Neural progenitor cell (in vitro differentiated cells): Measurements from ENCODE around the gene SPRR4. TPM values are rescaled to one million over a fixed set of nuclear protein-coding genes. Genes with fewer than 3 reads are reported as not detected.

ENCODE experiments used
- DNase-seq: peaks from one replicate; pipeline ENCODE4 v3.0.0-alpha.2; 2016; ENCODE audit warnings: low spot score
- H2AFZ ChIP-seq: fragments of 200-600 bp; sonication (generic); replicated peaks from 2 replicates; pipeline ENCODE4 v1.6.1; 2016; ENCODE audit warnings: antibody characterized with exemption
- H3F3A ChIP-seq: fragments of 200-600 bp; sonication (generic); 2 replicates; pipeline ENCODE4 v1.6.1; 2016; ENCODE audit warnings: antibody characterized with exemption, low read depth
- H3K27ac ChIP-seq: fragments of 200-600 bp; sonication (generic); 2 replicates; pipeline ENCODE4 v1.5.1; 2016; ENCODE audit warnings: mild to moderate bottlenecking
- H3K27me3 ChIP-seq: fragments of 200-600 bp; sonication (generic); 2 replicates; pipeline ENCODE4 v1.6.1; 2016; ENCODE audit warnings: mild to moderate bottlenecking, moderate library complexity
- H3K36me3 ChIP-seq: fragments of 200-600 bp; sonication (generic); 2 replicates; pipeline ENCODE4 v1.5.1; 2016
- H3K4me1 ChIP-seq: fragments of 200-600 bp; sonication (generic); 2 replicates; pipeline ENCODE4 v1.6.1; 2016; ENCODE audit warnings: mixed run types
- H3K4me2 ChIP-seq: fragments of 200-600 bp; sonication (generic); 2 replicates; pipeline ENCODE4 v1.6.1; 2016
- H3K4me3 ChIP-seq: fragments of 200-600 bp; sonication (generic); 2 replicates; pipeline ENCODE4 v1.5.1; 2016
- H3K79me2 ChIP-seq: fragments of 200-600 bp; sonication (generic); 2 replicates; pipeline ENCODE4 v1.6.1; 2016; ENCODE audit warnings: low read depth
- H3K9ac ChIP-seq: fragments of 200-600 bp; sonication (generic); 2 replicates; pipeline ENCODE4 v1.6.1; 2016
- H3K9me3 ChIP-seq: fragments of 200-600 bp; sonication (generic); 2 replicates; pipeline ENCODE4 v1.5.1; 2016; ENCODE audit warnings: low read depth
- H4K20me1 ChIP-seq: fragments of 200-600 bp; sonication (generic); 2 replicates; pipeline ENCODE4 v1.6.1; 2016; ENCODE audit warnings: low read depth
- H3K27ac Mint-ChIP-seq: 3 replicates; pipeline ENCODE4 v1.8.0; 2021; ENCODE audit warnings: mixed read lengths
- H3K27me3 Mint-ChIP-seq: 2 replicates; pipeline ENCODE4 v1.8.0; 2022; ENCODE audit warnings: low read depth, mild to moderate bottlenecking, inconsistent platforms, moderate library complexity, mixed read lengths; ENCODE audit not compliant: insufficient read depth
- H3K36me3 Mint-ChIP-seq: 3 replicates; pipeline ENCODE4 v1.8.0; 2021; ENCODE audit warnings: mixed read lengths
- H3K4me1 Mint-ChIP-seq: 3 replicates; pipeline ENCODE4 v1.8.0; 2021; ENCODE audit warnings: mixed read lengths
- H3K4me3 Mint-ChIP-seq: 3 replicates; pipeline ENCODE4 v1.8.0; 2021; ENCODE audit warnings: mild to moderate bottlenecking, moderate library complexity, mixed read lengths
- H3K9me3 Mint-ChIP-seq: 3 replicates; pipeline ENCODE4 v1.8.0; 2020; ENCODE audit warnings: mixed read lengths
- CTCF ChIP-seq: fragments of 200-600 bp; sonication (generic); IDR thresholded peaks from 2 replicates; pipeline ENCODE4 v1.5.1; 2017; ENCODE audit warnings: antibody characterized with exemption, mild to moderate bottlenecking
- EZH2 ChIP-seq: fragments of 200-600 bp; sonication (generic); IDR thresholded peaks from 2 replicates; pipeline ENCODE4 v1.6.1; 2017; ENCODE audit warnings: antibody characterized with exemption, mild to moderate bottlenecking, moderate library complexity
- EZH2phosphoT487 ChIP-seq: fragments of 200-600 bp; sonication (generic); IDR thresholded peaks from 2 replicates; pipeline ENCODE4 v1.6.1; 2017; ENCODE audit warnings: antibody characterized with exemption
- total RNA-seq: library from RNA; depleted of rRNA; stranded (reverse); fragments of >200 nt; gene quantifications from 2 replicates; pipeline ENCODE4 v1.2.3, GENCODE V29; 2015; ENCODE audit warnings: low replicate concordance

SPRR4 gene
- total RNA-seq, 1 donor from 2014 or later = not detected

- no peak for DNase-seq
- Histone ChIP-seq H3K4me1 (no peaks in the 10 kb centered on the region), H3K27me3 (no peaks in the 10 kb centered on the region), H2AFZ (no peak overlapping the region), H3K4me3 (no peak overlapping the region), H3K9ac (no peak overlapping the region), H3K27ac (no peak overlapping the region), H3K36me3 (no peaks in the 10 kb centered on the region), H3K9me3 (no peaks in the 10 kb centered on the region), H3K79me2 (no peaks in the 10 kb centered on the region), H3K4me2 (no peak overlapping the region), H4K20me1 (no peaks in the 10 kb centered on the region), H3F3A (no peaks in the 10 kb centered on the region)
- H3K4me1 Mint-ChIP-seq = no peaks in the 10 kb centered on the region
- no peak for TF ChIP-seq CTCF
- no peak for TF ChIP-seq EZH2phosphoT487
- no peak for TF ChIP-seq EZH2
- H3K4me3 Mint-ChIP-seq = no peak overlapping the region
- H3K36me3 Mint-ChIP-seq = no peaks in the 10 kb centered on the region
- no peak overlapping the region for H3K27ac Mint-ChIP-seq
- no peaks in the 10 kb centered on the region for H3K9me3 Mint-ChIP-seq
- peaks cover 7% of the 10 kb centered on the region for H3K27me3 Mint-ChIP-seq
Measured at GRCh38 chr1:152980676-152981075, 10.2 kb downstream of the SPRR4 start.

GRCh38 chr1:152981146-152981871 lies 10.9 kb downstream of the SPRR4 start:
- H2AFZ ChIP-seq = no peak overlapping the region
- no peaks in the 10 kb centered on the region for H3K36me3 Mint-ChIP-seq
- H3K27me3 Mint-ChIP-seq = peaks cover 7% of the 10 kb centered on the region
- no peak overlapping the region for H3K27ac ChIP-seq
- H3K27ac Mint-ChIP-seq = no peak overlapping the region
- H3K4me1 Mint-ChIP-seq = no peaks in the 10 kb centered on the region
- no peak overlapping the region for H3K9ac ChIP-seq
- H4K20me1 ChIP-seq = no peaks in the 10 kb centered on the region
- H3K4me3 Mint-ChIP-seq = no peak overlapping the region
- DNase-seq = no peak
- no peaks in the 10 kb centered on the region for H3K27me3 ChIP-seq
- TF ChIP-seq EZH2 = no peak
- TF ChIP-seq EZH2phosphoT487 = no peak
- no peak for TF ChIP-seq CTCF
- no peaks in the 10 kb centered on the region for H3K79me2 ChIP-seq
- no peak overlapping the region for H3K4me2 ChIP-seq
- H3K9me3 Mint-ChIP-seq = no peaks in the 10 kb centered on the region
- no peak overlapping the region for H3K4me3 ChIP-seq
- H3K36me3 ChIP-seq = no peaks in the 10 kb centered on the region
- no peaks in the 10 kb centered on the region for H3F3A ChIP-seq
- H3K4me1 ChIP-seq = no peaks in the 10 kb centered on the region
- no peaks in the 10 kb centered on the region for H3K9me3 ChIP-seq

- no peak overlapping the region for H2AFZ ChIP-seq
- H3K4me3 ChIP-seq = no peak overlapping the region
- H3K4me1 Mint-ChIP-seq = no peaks in the 10 kb centered on the region
- H3K27ac Mint-ChIP-seq = no peak overlapping the region
- no peaks in the 10 kb centered on the region for H3K4me1 ChIP-seq
- H3K36me3 ChIP-seq = no peaks in the 10 kb centered on the region
- no peak overlapping the region for H3K9ac ChIP-seq
- H3K27me3 Mint-ChIP-seq = peaks cover 7% of the 10 kb centered on the region
- H3K27ac ChIP-seq = no peak overlapping the region
- H3K9me3 ChIP-seq = peaks cover 1% of the 10 kb centered on the region
- H3K4me2 ChIP-seq = no peak overlapping the region
- H3K36me3 Mint-ChIP-seq = no peaks in the 10 kb centered on the region
- H3K4me3 Mint-ChIP-seq = no peak overlapping the region
- no peaks in the 10 kb centered on the region for H3K27me3 ChIP-seq
- no peaks in the 10 kb centered on the region for H3K9me3 Mint-ChIP-seq
- H4K20me1 ChIP-seq = no peaks in the 10 kb centered on the region
- no peak for DNase-seq
- no peaks in the 10 kb centered on the region for H3K79me2 ChIP-seq
- no peak for TF ChIP-seq EZH2
- H3F3A ChIP-seq = no peaks in the 10 kb centered on the region
Measured at GRCh38 chr1:152982076-152982475, 11.6 kb downstream of the SPRR4 start.

- no peak overlapping the region for H3K4me3 ChIP-seq
- Mint-ChIP-seq H3K9me3 (no peaks in the 10 kb centered on the region), H3K4me3 (no peak overlapping the region), H3K4me1 (no peaks in the 10 kb centered on the region), H3K27ac (no peak overlapping the region), H3K27me3 (peaks cover 7% of the 10 kb centered on the region), H3K36me3 (no peaks in the 10 kb centered on the region)
- no peak overlapping the region for H2AFZ ChIP-seq
- H3K27ac ChIP-seq = no peak overlapping the region
- H3K27me3 ChIP-seq = no peaks in the 10 kb centered on the region
- H3F3A ChIP-seq = no peaks in the 10 kb centered on the region
- H4K20me1 ChIP-seq = no peaks in the 10 kb centered on the region
- no peak for TF ChIP-seq CTCF
- TF ChIP-seq EZH2phosphoT487 = no peak
- TF ChIP-seq EZH2 = no peak
- H3K9ac ChIP-seq = no peak overlapping the region
- no peaks in the 10 kb centered on the region for H3K36me3 ChIP-seq
- H3K79me2 ChIP-seq = no peaks in the 10 kb centered on the region
- peaks cover 12% of the 10 kb centered on the region for H3K9me3 ChIP-seq
- no peak for DNase-seq
- no peak overlapping the region for H3K4me2 ChIP-seq
- no peaks in the 10 kb centered on the region for H3K4me1 ChIP-seq
Measured at GRCh38 chr1:152983234-152983633, 12.8 kb downstream of the SPRR4 start.
